CD4-positive, alpha-beta T cell (primary cell): ENCODE results near the gene PTGDR2. TPM values are rescaled to one million over a fixed set of nuclear protein-coding genes. Genes with fewer than 3 reads are reported as not detected.

Source experiments
- ATAC-seq: fragments of 200-7000 bp; cut with Tn5 transposase; one replicate; pipeline ENCODE4 v1.10.0; 2022; ENCODE audit warnings: mild to moderate bottlenecking; ENCODE audit not compliant: poor library complexity
- CTCF ChIA-PET: fragments of 350-600 bp; sonication (Branson Sonifier 250); formaldehyde crosslinking; loops from one replicate; lab custom pipeline; 2021; ENCODE audit warnings: antibody characterized with exemption, inconsistent platforms; lab: Charles Lee
- POLR2A ChIA-PET: fragments of 350-600 bp; sonication (Branson Sonifier 250); formaldehyde crosslinking; loops from one replicate; lab custom pipeline; 2021; ENCODE audit warnings: antibody characterized with exemption, inconsistent platforms; lab: Charles Lee
- DNase-seq, 14 experiments: peaks; one replicate each; pipeline ENCODE4 v3.0.0-alpha.2; 2013 to 2020; ENCODE audit warnings: mixed read lengths in 2 of 14
- H3K27ac ChIP-seq, 2 donors: one replicate each; pipeline versions ENCODE4 v1.5.1 to v1.7.0; 2013; ENCODE audit warnings: low read length in 2 of 2, low read depth in 1 of 2, mild to moderate bottlenecking in 1 of 2
- H3K27me3 ChIP-seq, 2 experiments: 1 replicate in 1 of 2; 2 replicates in 1 of 2; pipeline versions ENCODE4 v1.6.1 to v1.7.0; 2013; ENCODE audit warnings: low read length in 2 of 2, control low read depth in 1 of 2, mild to moderate bottlenecking in 1 of 2, moderate library complexity in 1 of 2; ENCODE audit not compliant: insufficient read depth in 2 of 2, control insufficient read depth in 1 of 2
- H3K36me3 ChIP-seq: one replicate; pipeline ENCODE4 v1.6.1; 2013; ENCODE audit warnings: low read length, control low read depth; ENCODE audit not compliant: insufficient read depth
- H3K4me1 ChIP-seq: one replicate; pipeline ENCODE4 v1.6.1; 2013; ENCODE audit warnings: low read length, control low read depth; ENCODE audit not compliant: insufficient read depth
- H3K4me3 ChIP-seq: one replicate; pipeline ENCODE4 v1.5.1; 2013; ENCODE audit warnings: mild to moderate bottlenecking, low read length, moderate library complexity
- H3K9me3 ChIP-seq, 2 experiments: 1 replicate in 1 of 2; 2 replicates in 1 of 2; pipeline versions ENCODE4 v1.6.1 to v1.7.0; 2013; ENCODE audit warnings: low read length in 2 of 2, mild to moderate bottlenecking in 2 of 2, control low read depth in 1 of 2, moderate library complexity in 1 of 2; ENCODE audit not compliant: control insufficient read depth in 1 of 2, insufficient read depth in 1 of 2
- H3K27ac Mint-ChIP-seq: one replicate; pipeline ENCODE4 v1.8.0; 2020; ENCODE audit warnings: mixed read lengths
- H3K27me3 Mint-ChIP-seq: one replicate; pipeline ENCODE4 v1.8.0; 2021; ENCODE audit warnings: mixed read lengths
- H3K36me3 Mint-ChIP-seq: one replicate; pipeline ENCODE4 v1.8.0; 2021; ENCODE audit warnings: low read depth, mixed read lengths
- H3K4me1 Mint-ChIP-seq: one replicate; pipeline ENCODE4 v1.8.0; 2021; ENCODE audit warnings: low read depth, mixed read lengths
- H3K4me3 Mint-ChIP-seq: one replicate; pipeline ENCODE4 v1.8.0; 2020; ENCODE audit warnings: mild to moderate bottlenecking, mixed read lengths
- H3K9me3 Mint-ChIP-seq: one replicate; pipeline ENCODE4 v1.8.0; 2020; ENCODE audit warnings: mixed read lengths
- intact Hi-C, 2 experiments: fragments of 100-400 bp; cut with DNase I in 1 of 2; cut with micrococcal nuclease in 1 of 2; formaldehyde crosslinking; loops; one replicate each; pipeline versions ENCODE4 v1.15.1 to v1.9.0; 2023 to 2025; cut with DNase I, micrococcal nuclease
- total RNA-seq, 174 experiments: library from RNA in 2 of 174; stranded (reverse) in 2 of 174; gene quantifications; one replicate each; pipeline ENCODE4 v1.2.3 and lab custom pipeline; 2021 to 2026
- TF ChIP-seq, protein P1 (sequence below): fragments of 200-600 bp; IDR thresholded peaks from one replicate; pipeline ENCODE4 v1.8.0; 2022; ENCODE audit warnings: antibody characterized with exemption, mild to moderate bottlenecking

The PTGDR2 gene
- total RNA-seq, 2 experiments from 2014 or later = 0.36 TPM

DNA sequence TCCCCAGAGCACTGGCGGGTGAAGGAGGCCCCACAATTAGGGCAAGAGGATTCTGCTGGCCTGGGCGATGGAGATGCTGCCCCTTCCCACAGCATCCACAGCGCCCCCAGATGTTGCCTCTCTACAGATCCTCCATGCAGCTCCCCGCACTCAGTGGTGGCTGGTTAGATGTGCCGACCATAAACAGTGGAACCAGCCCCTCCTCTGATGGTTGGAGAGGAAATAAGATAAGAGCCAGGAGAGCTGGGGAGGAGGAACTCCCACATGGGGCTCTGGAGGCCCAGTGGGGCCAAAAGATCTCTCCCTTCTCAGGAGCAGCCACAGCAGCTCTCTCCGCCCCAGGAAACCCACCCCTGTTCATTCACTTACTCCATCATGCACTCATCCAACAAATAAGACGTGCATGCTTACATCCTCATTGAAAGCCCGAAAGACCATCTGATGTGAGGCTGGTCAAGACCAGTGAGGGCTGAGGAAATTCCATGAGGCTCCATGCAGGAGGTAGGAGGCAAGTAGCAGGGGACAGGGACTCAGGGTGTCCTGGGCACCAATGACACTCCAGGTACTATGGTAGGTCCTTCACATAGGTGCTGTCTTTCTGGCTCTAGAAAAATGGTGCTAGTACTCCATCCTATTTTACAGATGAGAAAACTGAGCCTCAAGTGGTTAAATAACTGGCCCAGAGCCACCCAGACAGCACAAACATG, 1.5 kb downstream of the PTGDR2 start:
- H3K27ac Mint-ChIP-seq = no peak overlapping the region
- POLR2A ChIA-PET = no interaction called here
- Histone ChIP-seq H3K27me3 (no peaks in the 10 kb centered on the region), H3K27ac (no peak overlapping the region), H3K4me1 (peaks cover 11% of the 10 kb centered on the region), H3K4me3 (peak overlapping the region; percentile 7), H3K36me3 (peaks cover 26% of the 10 kb centered on the region), H3K9me3 (peaks cover 0 to 5% of the 10 kb centered on the region in 2 experiments)
- H3K9me3 Mint-ChIP-seq = no peaks in the 10 kb centered on the region
- TF ChIP-seq, protein P1, sequence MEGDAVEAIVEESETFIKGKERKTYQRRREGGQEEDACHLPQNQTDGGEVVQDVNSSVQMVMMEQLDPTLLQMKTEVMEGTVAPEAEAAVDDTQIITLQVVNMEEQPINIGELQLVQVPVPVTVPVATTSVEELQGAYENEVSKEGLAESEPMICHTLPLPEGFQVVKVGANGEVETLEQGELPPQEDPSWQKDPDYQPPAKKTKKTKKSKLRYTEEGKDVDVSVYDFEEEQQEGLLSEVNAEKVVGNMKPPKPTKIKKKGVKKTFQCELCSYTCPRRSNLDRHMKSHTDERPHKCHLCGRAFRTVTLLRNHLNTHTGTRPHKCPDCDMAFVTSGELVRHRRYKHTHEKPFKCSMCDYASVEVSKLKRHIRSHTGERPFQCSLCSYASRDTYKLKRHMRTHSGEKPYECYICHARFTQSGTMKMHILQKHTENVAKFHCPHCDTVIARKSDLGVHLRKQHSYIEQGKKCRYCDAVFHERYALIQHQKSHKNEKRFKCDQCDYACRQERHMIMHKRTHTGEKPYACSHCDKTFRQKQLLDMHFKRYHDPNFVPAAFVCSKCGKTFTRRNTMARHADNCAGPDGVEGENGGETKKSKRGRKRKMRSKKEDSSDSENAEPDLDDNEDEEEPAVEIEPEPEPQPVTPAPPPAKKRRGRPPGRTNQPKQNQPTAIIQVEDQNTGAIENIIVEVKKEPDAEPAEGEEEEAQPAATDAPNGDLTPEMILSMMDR = no peak
- ATAC-seq (no peak), DNase-seq (no peak)
- H3K36me3 Mint-ChIP-seq = peaks cover 29% of the 10 kb centered on the region
- intact Hi-C loops = no loop called here
- no peak overlapping the region for H3K4me3 Mint-ChIP-seq
- CTCF ChIA-PET = no interaction called here
- H3K27me3 Mint-ChIP-seq = no peaks in the 10 kb centered on the region
- H3K4me1 Mint-ChIP-seq = peaks cover 20% of the 10 kb centered on the region

DNA sequence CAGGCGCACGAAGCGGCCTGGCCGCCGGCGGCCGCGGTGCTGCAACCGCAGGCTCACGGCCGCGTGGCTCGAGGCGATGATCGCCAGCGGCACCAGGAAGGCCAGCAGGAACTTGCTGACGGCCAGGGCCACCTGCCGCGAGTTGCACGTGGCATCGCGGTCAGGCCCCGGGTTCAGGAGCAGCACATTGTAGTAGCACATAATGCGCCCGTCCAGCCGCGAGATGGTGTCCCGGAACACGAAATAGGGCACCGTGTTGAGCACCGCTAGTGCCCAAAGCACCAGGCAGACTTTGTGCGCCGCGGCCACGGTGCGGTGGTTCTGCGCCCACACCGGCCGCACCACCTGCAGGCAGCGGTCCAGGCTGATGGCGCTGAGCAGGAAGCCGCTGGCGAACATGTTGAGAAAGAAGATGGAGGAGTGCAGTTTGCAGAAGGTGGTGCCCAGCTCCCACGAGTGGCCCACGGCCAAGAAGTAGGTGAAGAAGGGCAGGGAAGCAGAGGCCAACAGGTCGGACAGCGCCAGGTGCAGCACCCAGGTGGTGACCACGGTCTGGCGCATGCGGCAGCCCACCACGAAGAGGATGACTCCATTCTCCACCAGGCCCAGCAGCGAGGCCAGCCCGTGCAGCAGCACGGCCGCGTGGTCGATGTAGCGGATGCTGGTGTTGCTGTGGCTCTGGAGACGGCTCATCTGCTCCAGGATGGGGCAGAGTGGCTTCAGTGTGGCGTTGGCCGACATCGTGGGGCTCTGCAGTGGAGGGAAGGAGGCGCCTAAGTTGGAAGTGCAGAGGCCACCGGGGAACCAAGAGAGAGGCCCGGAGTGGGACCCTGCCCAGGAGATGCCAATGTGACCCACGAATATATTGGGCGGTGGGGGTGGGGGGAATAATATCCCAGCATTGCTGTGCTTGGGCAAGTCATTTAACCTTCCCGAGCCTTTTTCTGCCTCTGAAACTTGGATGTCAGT, 2.5 kb downstream of the PTGDR2 start:
- DNase-seq = no peak
- Histone ChIP-seq H3K9me3 (peaks cover 0 to 5% of the 10 kb centered on the region in 2 experiments), H3K27me3 (no peaks in the 10 kb centered on the region), H3K4me3 (no peak overlapping the region), H3K27ac (no peak overlapping the region), H3K4me1 (peaks cover 2% of the 10 kb centered on the region), H3K36me3 (peaks cover 36% of the 10 kb centered on the region)
- H3K27me3 Mint-ChIP-seq = no peaks in the 10 kb centered on the region
- ChIA-PET CTCF (no interaction called here), POLR2A (no interaction called here)
- no peak for ATAC-seq
- peaks cover 9% of the 10 kb centered on the region for H3K4me1 Mint-ChIP-seq
- no peaks in the 10 kb centered on the region for H3K9me3 Mint-ChIP-seq
- intact Hi-C loops = no loop called here
- TF ChIP-seq, protein P1 = no peak
- no peak overlapping the region for H3K27ac Mint-ChIP-seq
- H3K4me3 Mint-ChIP-seq = no peak overlapping the region
- peaks cover 39% of the 10 kb centered on the region for H3K36me3 Mint-ChIP-seq

DNA sequence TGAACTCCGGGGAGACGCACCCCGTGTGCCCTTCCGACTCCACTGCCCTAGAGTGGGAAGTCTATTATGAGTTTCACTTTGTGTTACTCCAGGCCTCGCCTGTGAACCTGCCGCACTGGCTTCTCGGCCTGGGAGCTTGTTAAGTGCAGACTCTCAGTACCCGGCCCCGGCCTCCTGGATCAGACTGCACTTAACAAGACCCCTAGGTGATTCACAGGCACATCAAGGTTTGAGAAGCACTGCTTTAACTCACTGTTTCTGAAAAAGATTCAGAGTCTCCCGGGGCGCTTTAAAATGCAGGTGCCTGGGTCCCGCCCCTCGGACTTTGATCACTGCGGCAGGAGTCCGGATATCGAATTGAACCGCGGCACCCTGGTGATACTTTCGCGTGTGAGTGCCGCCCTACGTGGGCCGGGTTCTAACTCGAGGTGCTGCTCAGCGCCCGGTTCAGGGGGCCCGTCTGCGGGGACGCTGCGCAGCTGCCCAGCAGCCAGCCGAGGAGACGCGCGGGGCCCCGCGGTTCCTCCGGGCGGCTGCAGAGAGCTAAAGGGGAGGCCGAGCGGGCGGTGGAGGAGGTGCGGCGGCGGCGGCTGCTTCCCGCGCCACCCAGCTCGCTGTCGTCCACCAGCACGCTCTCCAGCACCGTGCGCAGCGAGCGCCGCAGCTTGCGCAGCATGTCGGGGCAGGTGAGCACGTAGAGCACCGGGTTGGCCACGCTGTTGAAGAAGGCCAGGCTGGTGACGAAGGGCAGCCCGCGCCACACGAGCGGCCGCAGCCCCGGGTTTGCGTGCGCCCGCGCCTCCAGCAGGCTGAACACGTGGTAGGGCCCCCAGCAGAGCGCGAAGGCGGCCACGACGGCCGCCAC, 3.4 kb downstream of the PTGDR2 start:
- Histone ChIP-seq H3K36me3 (peaks cover 42% of the 10 kb centered on the region), H3K9me3 (peaks cover 0 to 5% of the 10 kb centered on the region in 2 experiments), H3K27ac (no peak overlapping the region), H3K27me3 (no peaks in the 10 kb centered on the region), H3K4me1 (no peaks in the 10 kb centered on the region), H3K4me3 (no peak overlapping the region)
- CTCF ChIA-PET = no interaction called here
- POLR2A ChIA-PET = no interaction called here
- H3K9me3 Mint-ChIP-seq = no peaks in the 10 kb centered on the region
- H3K36me3 Mint-ChIP-seq = peaks cover 45% of the 10 kb centered on the region
- peaks cover 4% of the 10 kb centered on the region for H3K4me1 Mint-ChIP-seq
- TF ChIP-seq, protein P1 = no peak
- ATAC-seq (no peak), DNase-seq (no peak)
- no peaks in the 10 kb centered on the region for H3K27me3 Mint-ChIP-seq
- no peak overlapping the region for H3K4me3 Mint-ChIP-seq
- intact Hi-C loops = no loop called here
- no peak overlapping the region for H3K27ac Mint-ChIP-seq
